SW 1271 (cell line): ENCODE data around the gene PRKCA.

Source experiments
- DNase-seq, 2 experiments: peaks; one replicate each; lab custom pipeline; 2025; lab: John Stamatoyannopoulos, UW

PRKCA gene

DNA sequence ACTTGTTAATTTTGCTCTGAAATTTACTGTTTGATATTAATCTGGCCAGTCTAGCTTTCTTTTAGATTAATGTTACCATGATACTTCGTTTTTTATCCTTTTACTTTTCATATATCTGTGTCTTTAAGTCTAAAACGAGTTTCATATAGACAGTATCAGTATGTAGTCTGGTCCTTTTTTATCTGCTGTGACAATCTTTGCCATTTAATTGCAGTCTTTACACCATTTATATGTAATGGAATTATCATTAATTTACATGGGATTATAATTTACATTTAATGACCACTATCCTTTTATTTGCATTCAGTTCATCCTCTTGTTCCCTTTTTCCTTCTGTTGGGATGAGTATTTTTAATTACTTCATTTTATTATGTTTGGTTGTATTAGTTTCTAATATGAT, 243.5 kb downstream of the PRKCA start:
- DNase-seq = no peak

DNA sequence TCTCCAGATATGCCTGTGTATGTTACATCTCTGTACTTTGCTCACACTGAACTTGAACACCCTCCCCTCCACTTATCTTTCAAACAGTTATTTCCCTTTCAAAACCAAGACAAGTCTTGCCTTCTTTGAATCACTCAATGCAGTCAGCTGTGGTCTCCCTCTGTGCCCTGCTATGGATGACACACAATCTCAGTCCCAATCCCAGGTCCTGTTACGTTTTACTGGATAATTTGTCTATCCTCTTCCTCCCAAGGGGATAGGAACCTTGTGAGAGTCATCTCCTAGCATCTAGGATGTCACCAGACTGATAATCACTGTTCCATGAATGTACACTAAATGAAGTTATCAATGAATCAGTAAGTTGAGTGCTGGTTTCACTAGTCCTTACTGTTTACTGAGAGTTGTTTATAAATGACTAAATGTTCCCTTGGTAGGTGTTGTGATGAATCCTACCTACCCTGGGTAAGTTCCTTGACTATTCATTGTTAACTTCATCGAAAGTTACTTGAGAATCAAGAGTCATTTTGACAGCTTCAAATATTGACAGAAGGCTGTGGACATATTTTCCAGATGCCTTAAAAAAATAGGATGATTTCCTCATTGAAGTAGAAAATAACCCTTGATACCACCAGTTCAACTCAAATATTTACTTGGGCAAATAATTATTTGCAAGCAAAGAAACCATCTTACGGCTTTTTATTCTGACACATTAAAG, 244.9 kb downstream of the PRKCA start:
- DNase-seq = no peak

GRCh38 chr17:66548158-66548557, 245.7 kb downstream of the PRKCA start:
- DNase-seq = no peak

- no peak for DNase-seq
Measured at GRCh38 chr17:66548659-66549310, 246.4 kb downstream of the PRKCA start.

DNA sequence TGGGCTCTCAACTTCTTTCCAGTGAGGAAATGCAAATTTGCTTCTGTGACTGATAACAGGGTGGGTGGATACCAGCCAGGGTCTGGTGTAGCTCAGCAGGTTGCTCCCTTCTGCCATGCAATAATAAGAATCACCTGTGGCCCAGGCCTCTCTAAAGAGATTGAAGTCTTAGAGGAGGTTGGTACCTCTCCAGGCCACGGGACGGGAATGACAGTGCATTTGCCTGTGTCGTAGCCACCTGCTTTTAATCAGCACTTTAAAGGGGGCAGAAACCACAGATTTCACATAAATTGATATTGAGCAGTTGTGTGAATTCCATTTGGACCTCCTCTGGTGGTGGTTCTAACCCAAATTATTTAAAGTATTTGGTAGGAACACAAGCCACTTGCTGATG, 246.9 kb downstream of the PRKCA start:
- DNase-seq = no peak

GRCh38 chr17:66549731-66550207, 247.4 kb downstream of the PRKCA start:
- peak; percentile 10 to 49 for DNase-seq

GRCh38 chr17:66551839-66552238, 249.4 kb downstream of the PRKCA start:
- DNase-seq = no peak

- DNase-seq = no peak
Measured at GRCh38 chr17:66552371-66552770, 250.0 kb downstream of the PRKCA start.

- no peak for DNase-seq
Measured at GRCh38 chr17:66555605-66556004, 253.2 kb downstream of the PRKCA start.

DNA sequence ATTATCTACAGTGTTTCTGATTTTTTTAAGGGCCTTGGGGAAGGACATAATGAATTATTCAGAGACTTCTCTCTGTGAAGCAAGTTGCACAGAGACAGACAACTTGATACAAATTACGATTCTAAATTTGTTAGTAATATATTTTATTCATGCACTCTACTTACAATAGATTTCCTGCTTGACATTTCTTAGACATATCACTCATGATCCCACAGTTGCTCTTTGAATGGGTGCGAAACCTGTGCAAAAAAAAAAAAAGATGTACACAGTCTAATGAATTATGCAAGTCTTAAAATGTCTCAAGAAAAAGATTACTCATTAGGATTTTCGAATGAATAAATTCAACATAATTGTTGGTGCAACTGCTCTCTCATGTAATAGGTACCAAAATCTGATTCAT, 254.8 kb downstream of the PRKCA start:
- DNase-seq = no peak

DNA sequence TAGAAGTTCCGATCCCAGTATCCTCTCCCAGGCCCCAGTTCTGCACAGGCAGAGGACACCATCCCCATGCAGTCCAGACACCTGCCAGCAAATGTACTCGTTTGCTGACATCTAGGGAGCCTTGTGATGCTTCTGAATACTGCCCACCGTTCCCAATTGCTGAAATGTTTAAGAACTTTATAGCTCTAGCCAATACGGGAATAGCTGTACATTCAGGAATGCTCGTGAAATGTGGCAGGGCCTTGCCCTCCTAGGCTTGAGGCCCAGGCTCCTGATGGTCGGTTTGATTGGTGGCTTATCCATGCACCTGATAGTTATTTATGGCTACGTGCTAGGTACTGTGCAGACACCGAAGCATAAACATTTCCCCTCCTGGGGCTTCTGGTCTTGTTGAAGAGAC, 255.5 kb downstream of the PRKCA start:
- no peak for DNase-seq

DNA sequence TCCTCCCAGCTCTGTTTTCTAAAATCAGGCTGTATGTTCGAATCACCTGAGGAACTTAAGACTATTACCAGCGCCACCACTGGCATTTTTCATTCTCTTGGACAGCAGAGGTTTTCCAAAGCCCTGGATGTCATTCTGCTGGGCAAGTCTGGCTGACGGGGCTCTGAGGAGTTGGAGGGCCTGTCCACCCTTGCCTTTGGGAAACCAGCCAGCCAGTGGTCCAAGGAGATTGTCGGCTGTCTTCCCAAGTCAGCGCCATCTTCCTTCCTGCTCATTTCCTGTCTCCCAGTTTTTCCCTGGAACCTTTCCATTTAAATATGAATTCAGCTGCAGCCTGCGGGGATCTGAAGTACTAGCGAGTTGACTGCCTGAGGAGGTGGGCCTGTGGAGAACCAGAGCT, 258.3 kb downstream of the PRKCA start:
- no peak for DNase-seq

DNA sequence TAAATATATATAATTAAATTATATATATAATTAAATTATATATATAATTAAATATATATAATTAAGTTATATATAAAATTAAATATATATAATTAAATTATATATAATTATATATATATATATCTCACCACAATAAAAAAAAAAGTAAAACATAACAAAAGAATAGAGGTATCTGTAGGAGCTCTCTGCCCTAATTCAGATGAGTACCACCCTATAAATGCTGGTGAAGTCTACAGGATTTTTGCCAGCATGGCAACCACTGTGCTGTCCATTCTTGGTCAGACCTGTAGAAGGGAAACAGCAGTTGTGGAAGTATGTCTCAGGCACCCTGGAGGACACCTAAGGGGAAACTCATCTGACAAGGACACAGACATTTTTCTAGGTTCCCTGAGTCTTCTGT, 259.7 kb downstream of the PRKCA start:
- no peak for DNase-seq

- no peak for DNase-seq
Measured at GRCh38 chr17:66564992-66565465, 262.6 kb downstream of the PRKCA start.

DNA sequence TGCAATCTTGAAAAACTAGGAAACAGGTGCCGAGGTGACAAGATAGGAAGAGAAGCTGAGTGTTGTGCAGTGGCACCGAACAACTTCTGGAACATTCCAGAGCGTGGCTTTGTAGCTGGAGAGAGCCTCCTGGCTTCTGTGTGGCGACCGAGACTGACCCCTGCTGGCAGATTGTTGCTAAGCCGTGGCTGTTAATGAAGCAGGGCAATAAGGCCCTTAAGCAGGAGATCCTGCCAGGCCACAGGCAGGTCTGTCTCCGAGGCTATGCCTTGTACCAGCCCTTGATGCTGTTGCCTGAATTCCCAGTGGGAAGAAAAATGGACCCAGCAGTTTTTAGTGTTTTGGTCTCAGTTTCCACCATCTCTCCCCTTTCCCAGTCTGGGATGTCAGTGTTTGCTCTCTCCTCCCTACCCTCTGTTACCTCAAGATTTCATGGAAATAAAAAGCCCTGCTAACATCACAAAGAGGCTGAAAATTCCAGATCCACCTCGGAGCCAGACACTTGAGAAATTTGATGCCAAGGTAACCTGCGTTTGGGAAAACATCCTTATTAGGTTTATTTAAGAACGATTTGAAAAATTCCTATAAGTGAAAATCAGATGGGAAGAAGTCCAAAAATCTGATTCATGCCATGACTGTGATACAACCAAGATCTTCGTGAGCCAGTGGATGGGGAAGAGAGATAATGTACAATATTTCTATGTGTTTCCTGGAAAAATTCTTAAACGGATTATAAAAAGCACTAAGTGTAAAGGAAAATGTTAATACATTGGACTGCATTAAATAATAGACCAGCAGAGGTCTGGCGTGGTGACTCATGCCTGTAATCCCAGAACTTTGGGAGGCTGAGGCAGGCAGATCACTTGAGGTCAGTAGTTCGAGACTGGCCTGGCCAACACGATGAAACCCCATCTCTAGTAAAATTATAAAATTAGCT, 265.1 kb downstream of the PRKCA start:
- peak; percentile 37 to 78 for DNase-seq

DNA sequence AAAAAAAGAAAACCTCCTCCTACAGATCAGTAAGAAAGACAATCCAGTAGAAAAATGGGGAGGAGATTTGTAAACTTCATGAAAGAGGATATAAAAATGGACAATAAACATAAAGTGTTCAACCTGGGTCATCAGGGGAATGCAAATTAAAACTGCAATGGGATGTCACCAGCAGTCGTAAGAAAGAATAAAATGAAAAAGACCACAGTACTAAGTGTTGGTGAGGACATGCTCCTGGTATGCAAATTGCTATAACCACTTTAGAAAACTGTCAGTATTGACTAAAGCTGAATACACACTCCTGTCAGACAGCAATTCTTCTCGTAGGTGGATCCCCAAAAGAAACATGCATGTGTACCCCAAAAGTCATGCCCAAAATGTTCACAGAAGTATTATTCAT, 267.2 kb downstream of the PRKCA start:
- no peak for DNase-seq

- no peak for DNase-seq
Measured at GRCh38 chr17:66570447-66571195, 268.2 kb downstream of the PRKCA start.

GRCh38 chr17:66571745-66572144, 269.3 kb downstream of the PRKCA start:
- DNase-seq = no peak

DNA sequence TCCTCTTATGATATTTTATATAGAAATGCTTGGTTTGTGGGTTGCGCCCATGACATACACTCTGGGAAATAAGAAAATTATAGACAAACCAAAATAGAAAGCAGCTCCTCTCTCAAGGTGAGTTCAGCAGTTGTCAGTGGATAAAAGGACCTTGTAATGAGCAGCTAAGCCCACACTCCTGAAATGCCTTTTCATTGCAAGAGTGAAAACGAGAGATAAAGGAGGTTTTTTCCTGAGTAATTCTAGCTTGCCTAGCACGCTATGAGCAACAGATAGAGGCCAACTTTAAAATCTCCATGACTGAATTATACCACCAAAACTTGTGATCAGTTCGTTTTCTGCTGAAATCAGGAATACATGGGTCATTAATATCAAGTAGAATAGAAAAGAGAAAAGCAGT, 270.7 kb downstream of the PRKCA start:
- DNase-seq = no peak

- no peak for DNase-seq
Measured at GRCh38 chr17:66574123-66574522, 271.7 kb downstream of the PRKCA start.

DNA sequence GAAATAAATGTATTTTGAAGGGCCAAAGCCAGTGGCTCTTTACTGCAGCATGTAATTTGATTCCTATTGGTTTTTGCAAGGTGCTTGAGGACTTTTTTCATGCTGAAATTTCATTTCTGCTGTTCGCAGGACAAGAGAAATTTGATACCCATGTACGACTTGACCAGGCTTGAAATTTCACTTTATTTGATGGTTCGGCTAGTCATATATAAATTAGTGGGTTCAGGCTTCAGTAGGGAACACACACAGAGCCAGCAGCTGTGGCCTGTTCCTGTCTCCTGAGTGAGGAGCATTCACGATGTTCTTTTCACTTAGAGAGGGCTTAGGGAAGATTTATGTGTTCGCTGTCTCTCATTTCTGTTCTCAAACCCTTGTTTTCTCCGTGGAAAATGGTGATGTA, 274.1 kb downstream of the PRKCA start:
- no peak for DNase-seq

GRCh38 chr17:66577041-66577440, 274.6 kb downstream of the PRKCA start:
- no peak for DNase-seq
